Astrocyte (in vitro differentiated cells and primary cell): ENCODE results near the gene GMDS. TPM values are rescaled to one million over a fixed set of nuclear protein-coding genes. Genes with fewer than 3 reads are reported as not detected.

Experiments used
- DNase-seq: peaks from one replicate; pipeline ENCODE4 v3.0.0-alpha.2; 2010; ENCODE audit warnings: low read depth
- FAIRE-seq: peaks from 2 replicates; lab custom pipeline; 2011; peaks lifted over from hg19 to GRCh38; lab: Jason Lieb, UNC
- H2AFZ ChIP-seq: 2 replicates; pipeline ENCODE4 v1.6.0; 2012; ENCODE audit warnings: low read depth, low read length, inconsistent platforms
- H3K27ac ChIP-seq: 2 replicates; pipeline ENCODE4 v1.5.1; 2011; ENCODE audit warnings: low read depth, low read length, inconsistent platforms
- H3K27me3 ChIP-seq: 2 replicates; pipeline ENCODE4 v1.6.0; 2011; ENCODE audit warnings: low read length, inconsistent platforms; ENCODE audit not compliant: insufficient read depth
- H3K36me3 ChIP-seq: 2 replicates; pipeline ENCODE4 v1.5.1; 2011; ENCODE audit warnings: low read length, inconsistent platforms; ENCODE audit not compliant: insufficient read depth
- H3K4me1 ChIP-seq: 2 replicates; pipeline ENCODE4 v1.5.1; 2011; ENCODE audit warnings: low read length, inconsistent platforms; ENCODE audit not compliant: insufficient read depth
- H3K4me2 ChIP-seq: 2 replicates; pipeline ENCODE4 v1.6.0; 2012; ENCODE audit warnings: low read length, inconsistent platforms
- H3K4me3 ChIP-seq: 2 replicates; pipeline ENCODE4 v1.5.1; 2011; ENCODE audit warnings: low read depth, mild to moderate bottlenecking, low read length, inconsistent platforms; ENCODE audit not compliant: insufficient read depth
- H3K79me2 ChIP-seq: 2 replicates; pipeline ENCODE4 v1.6.0; 2012; ENCODE audit warnings: mild to moderate bottlenecking, low read length, inconsistent platforms; ENCODE audit not compliant: insufficient read depth
- H3K9ac ChIP-seq: 2 replicates; pipeline ENCODE4 v1.6.0; 2012; ENCODE audit warnings: mild to moderate bottlenecking, low read length, inconsistent platforms
- H3K9me3 ChIP-seq: 2 replicates; pipeline ENCODE4 v1.5.1; 2012; ENCODE audit warnings: low read depth, mild to moderate bottlenecking, low read length, inconsistent platforms; ENCODE audit not compliant: insufficient read depth
- H4K20me1 ChIP-seq: 2 replicates; pipeline ENCODE4 v1.6.0; 2012; ENCODE audit warnings: low read length, inconsistent platforms; ENCODE audit not compliant: insufficient read depth
- H3K27ac Mint-ChIP-seq: one replicate; pipeline ENCODE4 v1.8.0; 2021; ENCODE audit warnings: mild to moderate bottlenecking, mixed read lengths; ENCODE audit not compliant: unreplicated experiment
- H3K27me3 Mint-ChIP-seq: one replicate; pipeline ENCODE4 v1.8.0; 2021; ENCODE audit warnings: low read depth, mixed read lengths; ENCODE audit not compliant: unreplicated experiment
- H3K36me3 Mint-ChIP-seq: one replicate; pipeline ENCODE4 v1.8.0; 2021; ENCODE audit warnings: low read depth, mixed read lengths; ENCODE audit not compliant: unreplicated experiment
- H3K4me1 Mint-ChIP-seq: one replicate; pipeline ENCODE4 v1.8.0; 2021; ENCODE audit warnings: low read depth, mixed read lengths; ENCODE audit not compliant: unreplicated experiment
- H3K4me3 Mint-ChIP-seq: one replicate; pipeline ENCODE4 v1.8.0; 2021; ENCODE audit warnings: mild to moderate bottlenecking, moderate library complexity, mixed read lengths; ENCODE audit not compliant: unreplicated experiment
- H3K9me3 Mint-ChIP-seq: one replicate; pipeline ENCODE4 v1.8.0; 2021; ENCODE audit warnings: mild to moderate bottlenecking, mixed read lengths; ENCODE audit not compliant: unreplicated experiment
- EZH2 ChIP-seq: IDR thresholded peaks from 2 replicates; pipeline ENCODE4 v1.6.1; 2012; ENCODE audit warnings: mild to moderate bottlenecking, low read length, inconsistent platforms; ENCODE audit not compliant: insufficient read depth
- total RNA-seq: library from RNA; stranded (reverse); gene quantifications from 2 replicates; pipeline ENCODE4 v1.2.1, GENCODE V29; 2021
- TF ChIP-seq, protein P1 (sequence below): IDR thresholded peaks from 2 replicates; pipeline ENCODE4 v1.5.1; 2011; ENCODE audit warnings: low read depth, mild to moderate bottlenecking, inconsistent platforms, low read length, moderate library complexity; ENCODE audit not compliant: insufficient read depth

The GMDS gene
- total RNA-seq, 1 donor from 2014 or later, result 9.4 TPM

GRCh38 chr6:1765160-1765903 lies 480.1 kb downstream of the GMDS start:
- Histone ChIP-seq H3K4me2 (no peak overlapping the region), H3K4me1 (peaks cover 9% of the 10 kb centered on the region), H3K9me3 (no peaks in the 10 kb centered on the region), H3K79me2 (no peaks in the 10 kb centered on the region), H3K4me3 (no peak overlapping the region), H3K36me3 (no peaks in the 10 kb centered on the region), H3K27me3 (no peaks in the 10 kb centered on the region), H2AFZ (no peak overlapping the region), H3K27ac (no peak overlapping the region), H3K9ac (no peak overlapping the region), H4K20me1 (no peaks in the 10 kb centered on the region)
- Mint-ChIP-seq H3K4me1 (peaks cover 3% of the 10 kb centered on the region), H3K9me3 (no peaks in the 10 kb centered on the region), H3K4me3 (no peak overlapping the region), H3K27ac (no peak overlapping the region), H3K27me3 (peaks cover 2% of the 10 kb centered on the region), H3K36me3 (no peaks in the 10 kb centered on the region)
- DNase-seq, result no peak
- TF ChIP-seq, protein P1, sequence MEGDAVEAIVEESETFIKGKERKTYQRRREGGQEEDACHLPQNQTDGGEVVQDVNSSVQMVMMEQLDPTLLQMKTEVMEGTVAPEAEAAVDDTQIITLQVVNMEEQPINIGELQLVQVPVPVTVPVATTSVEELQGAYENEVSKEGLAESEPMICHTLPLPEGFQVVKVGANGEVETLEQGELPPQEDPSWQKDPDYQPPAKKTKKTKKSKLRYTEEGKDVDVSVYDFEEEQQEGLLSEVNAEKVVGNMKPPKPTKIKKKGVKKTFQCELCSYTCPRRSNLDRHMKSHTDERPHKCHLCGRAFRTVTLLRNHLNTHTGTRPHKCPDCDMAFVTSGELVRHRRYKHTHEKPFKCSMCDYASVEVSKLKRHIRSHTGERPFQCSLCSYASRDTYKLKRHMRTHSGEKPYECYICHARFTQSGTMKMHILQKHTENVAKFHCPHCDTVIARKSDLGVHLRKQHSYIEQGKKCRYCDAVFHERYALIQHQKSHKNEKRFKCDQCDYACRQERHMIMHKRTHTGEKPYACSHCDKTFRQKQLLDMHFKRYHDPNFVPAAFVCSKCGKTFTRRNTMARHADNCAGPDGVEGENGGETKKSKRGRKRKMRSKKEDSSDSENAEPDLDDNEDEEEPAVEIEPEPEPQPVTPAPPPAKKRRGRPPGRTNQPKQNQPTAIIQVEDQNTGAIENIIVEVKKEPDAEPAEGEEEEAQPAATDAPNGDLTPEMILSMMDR, result no peak
- no peak for FAIRE-seq

DNA sequence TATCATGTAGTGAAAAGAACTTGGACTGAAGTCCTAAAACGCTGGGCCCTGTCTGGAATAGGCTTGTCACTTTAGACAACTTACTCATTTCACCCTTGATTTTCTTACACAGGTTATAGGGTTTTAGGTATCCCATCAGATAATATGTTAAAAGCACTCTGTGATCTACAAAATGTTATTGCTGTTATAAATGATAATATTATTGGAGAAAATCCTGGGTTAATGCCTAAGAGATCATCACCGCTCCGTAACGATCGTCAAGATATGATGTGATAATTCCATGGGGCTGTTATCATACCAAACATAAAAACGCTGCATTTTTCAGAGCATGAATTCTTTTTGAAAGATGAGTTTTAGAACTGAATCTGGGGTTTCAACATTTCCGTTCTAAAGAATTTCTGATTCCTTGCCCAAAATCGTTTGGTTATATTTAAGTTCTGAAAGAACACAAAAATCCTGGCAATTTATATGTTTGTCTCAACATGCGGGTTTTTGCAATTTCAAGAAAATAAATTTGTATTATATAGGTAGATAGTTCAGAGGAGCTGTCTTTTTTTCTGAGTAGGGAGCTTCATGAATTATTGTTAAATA lies 480.9 kb downstream of the GMDS start:
- H3K9me3 Mint-ChIP-seq, result no peaks in the 10 kb centered on the region
- H4K20me1 ChIP-seq, result no peaks in the 10 kb centered on the region
- no peaks in the 10 kb centered on the region for H3K36me3 Mint-ChIP-seq
- peaks cover 1% of the 10 kb centered on the region for H3K4me1 Mint-ChIP-seq
- H3K4me3 ChIP-seq, result no peak overlapping the region
- H3K27me3 Mint-ChIP-seq, result peaks cover 2% of the 10 kb centered on the region
- H3K4me2 ChIP-seq, result no peak overlapping the region
- FAIRE-seq (no peak), DNase-seq (no peak)
- no peaks in the 10 kb centered on the region for H3K27me3 ChIP-seq
- H3K9me3 ChIP-seq, result no peaks in the 10 kb centered on the region
- H2AFZ ChIP-seq, result no peak overlapping the region
- H3K27ac Mint-ChIP-seq, result no peak overlapping the region
- TF ChIP-seq, protein P1, result no peak
- no peak for TF ChIP-seq EZH2
- H3K27ac ChIP-seq, result no peak overlapping the region
- peaks cover 6% of the 10 kb centered on the region for H3K4me1 ChIP-seq
- no peak overlapping the region for H3K4me3 Mint-ChIP-seq
- no peaks in the 10 kb centered on the region for H3K36me3 ChIP-seq
- no peaks in the 10 kb centered on the region for H3K79me2 ChIP-seq
- H3K9ac ChIP-seq, result no peak overlapping the region

DNA sequence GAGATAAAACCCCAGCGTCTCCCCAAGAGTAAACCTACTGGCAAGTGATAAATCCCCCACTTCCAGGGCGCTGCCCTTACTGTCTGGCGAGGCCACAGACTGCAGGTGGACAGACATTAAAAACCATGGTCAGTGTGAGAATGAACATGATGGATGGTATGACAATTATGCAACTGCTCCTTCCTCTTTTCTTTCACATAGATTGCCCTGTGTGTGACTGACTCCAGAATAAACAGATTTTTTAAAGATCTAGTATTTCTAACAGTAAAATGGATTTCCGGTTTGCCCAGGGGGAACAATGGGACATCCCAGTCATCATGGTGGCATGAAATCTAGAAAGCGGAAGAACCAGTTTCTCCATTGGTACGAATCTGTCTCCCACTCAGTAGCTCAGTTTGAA lies 482.0 kb downstream of the GMDS start:
- H2AFZ ChIP-seq, result no peak overlapping the region
- no peak for DNase-seq
- H3K4me1 ChIP-seq, result peaks cover 6% of the 10 kb centered on the region
- FAIRE-seq, result no peak
- Mint-ChIP-seq H3K27ac (no peak overlapping the region), H3K4me1 (peaks cover 1% of the 10 kb centered on the region), H3K36me3 (no peaks in the 10 kb centered on the region), H3K4me3 (no peak overlapping the region), H3K9me3 (no peaks in the 10 kb centered on the region), H3K27me3 (peaks cover 2% of the 10 kb centered on the region)
- H3K36me3 ChIP-seq, result no peaks in the 10 kb centered on the region
- no peak overlapping the region for H3K4me2 ChIP-seq
- no peak for TF ChIP-seq EZH2
- TF ChIP-seq, protein P1, result no peak
- H4K20me1 ChIP-seq, result no peaks in the 10 kb centered on the region
- H3K27me3 ChIP-seq, result no peaks in the 10 kb centered on the region
- no peak overlapping the region for H3K9ac ChIP-seq
- H3K27ac ChIP-seq, result no peak overlapping the region
- H3K9me3 ChIP-seq, result no peaks in the 10 kb centered on the region
- no peaks in the 10 kb centered on the region for H3K79me2 ChIP-seq
- H3K4me3 ChIP-seq, result no peak overlapping the region
